D721Med (cell line): ENCODE results near the gene ERCC1.
"Not testable (repeated sequence)": the region's sequence is repeated elsewhere in the genome, so short reads cannot be mapped to it uniquely, and the experiment has no call there.

Experiments used
- DNase-seq: peaks from one replicate; pipeline ENCODE4 v3.0.0; 2011; ENCODE audit warnings: low spot score; ENCODE audit not compliant: insufficient read length
- FAIRE-seq: peaks from 2 replicates; lab custom pipeline; 2011; peaks lifted over from hg19 to GRCh38; lab: Jason Lieb, UNC
- TF ChIP-seq, protein P1 (sequence below): IDR thresholded peaks from 2 replicates; pipeline ENCODE4 v1.5.1; 2012; ENCODE audit warnings: mild to moderate bottlenecking, control low read depth; ENCODE audit not compliant: insufficient read depth; ENCODE audit errors: missing control alignments

Gene ERCC1

DNA sequence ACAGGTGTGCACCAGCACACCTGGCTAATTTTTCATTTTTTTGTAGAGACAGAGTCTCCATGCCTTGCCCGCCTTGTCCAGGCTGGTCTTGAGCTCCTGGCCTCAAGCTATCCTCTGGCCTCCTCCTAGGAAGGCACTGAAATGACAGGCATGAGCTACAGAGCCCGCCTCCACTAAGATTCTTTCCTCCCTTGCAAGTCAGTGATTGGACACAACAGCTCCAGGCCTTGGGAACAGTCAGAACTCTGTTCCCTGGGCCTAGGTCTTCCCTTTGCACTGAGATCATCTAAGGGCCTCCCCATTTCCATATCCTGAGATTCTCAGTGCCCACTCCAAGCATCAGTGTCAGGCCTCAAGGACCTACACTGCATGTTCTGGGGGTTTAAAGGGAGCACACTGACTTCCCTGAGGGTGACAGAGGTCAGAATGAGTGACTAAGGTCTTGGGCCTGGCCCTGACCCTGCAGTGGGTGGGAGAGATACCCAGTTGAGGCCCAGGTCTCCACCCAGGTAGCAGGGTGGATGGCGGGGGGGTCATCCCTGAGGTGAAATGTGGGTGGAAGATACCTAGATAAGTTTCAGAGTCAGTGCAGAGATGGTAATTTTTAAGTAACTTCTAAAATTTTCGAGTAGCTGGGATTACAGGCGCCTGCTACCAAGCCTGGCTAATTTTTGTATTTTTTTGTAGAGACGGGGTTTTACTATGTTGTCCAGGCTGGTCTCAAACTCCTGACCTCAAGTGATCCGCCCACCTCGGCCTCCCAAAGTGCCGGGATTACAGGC is 17.3 kb upstream of the ERCC1 start:
- FAIRE-seq (no peak), DNase-seq (no peak)
- TF ChIP-seq, protein P1, sequence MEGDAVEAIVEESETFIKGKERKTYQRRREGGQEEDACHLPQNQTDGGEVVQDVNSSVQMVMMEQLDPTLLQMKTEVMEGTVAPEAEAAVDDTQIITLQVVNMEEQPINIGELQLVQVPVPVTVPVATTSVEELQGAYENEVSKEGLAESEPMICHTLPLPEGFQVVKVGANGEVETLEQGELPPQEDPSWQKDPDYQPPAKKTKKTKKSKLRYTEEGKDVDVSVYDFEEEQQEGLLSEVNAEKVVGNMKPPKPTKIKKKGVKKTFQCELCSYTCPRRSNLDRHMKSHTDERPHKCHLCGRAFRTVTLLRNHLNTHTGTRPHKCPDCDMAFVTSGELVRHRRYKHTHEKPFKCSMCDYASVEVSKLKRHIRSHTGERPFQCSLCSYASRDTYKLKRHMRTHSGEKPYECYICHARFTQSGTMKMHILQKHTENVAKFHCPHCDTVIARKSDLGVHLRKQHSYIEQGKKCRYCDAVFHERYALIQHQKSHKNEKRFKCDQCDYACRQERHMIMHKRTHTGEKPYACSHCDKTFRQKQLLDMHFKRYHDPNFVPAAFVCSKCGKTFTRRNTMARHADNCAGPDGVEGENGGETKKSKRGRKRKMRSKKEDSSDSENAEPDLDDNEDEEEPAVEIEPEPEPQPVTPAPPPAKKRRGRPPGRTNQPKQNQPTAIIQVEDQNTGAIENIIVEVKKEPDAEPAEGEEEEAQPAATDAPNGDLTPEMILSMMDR: no peak

DNA sequence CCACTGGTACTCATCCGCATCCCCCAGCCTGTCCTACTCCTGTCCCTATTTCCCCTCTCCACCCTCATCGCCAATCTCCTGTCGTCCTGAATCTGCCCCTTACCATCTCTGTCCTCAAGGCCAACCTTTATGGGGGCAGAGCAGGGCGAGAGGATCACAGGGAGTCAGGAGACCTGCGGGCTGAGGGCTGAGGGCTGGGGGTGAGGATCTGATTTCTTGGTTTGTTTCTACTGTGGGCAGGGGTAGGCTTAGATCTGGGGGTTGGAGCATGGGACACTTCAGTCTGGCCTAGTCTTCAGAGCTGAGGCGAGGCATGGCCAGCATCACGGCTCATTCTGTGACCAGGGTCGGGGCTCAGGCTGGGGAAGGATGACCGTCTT is 16.5 kb upstream of the ERCC1 start:
- no peak for DNase-seq
- no peak for FAIRE-seq

DNA sequence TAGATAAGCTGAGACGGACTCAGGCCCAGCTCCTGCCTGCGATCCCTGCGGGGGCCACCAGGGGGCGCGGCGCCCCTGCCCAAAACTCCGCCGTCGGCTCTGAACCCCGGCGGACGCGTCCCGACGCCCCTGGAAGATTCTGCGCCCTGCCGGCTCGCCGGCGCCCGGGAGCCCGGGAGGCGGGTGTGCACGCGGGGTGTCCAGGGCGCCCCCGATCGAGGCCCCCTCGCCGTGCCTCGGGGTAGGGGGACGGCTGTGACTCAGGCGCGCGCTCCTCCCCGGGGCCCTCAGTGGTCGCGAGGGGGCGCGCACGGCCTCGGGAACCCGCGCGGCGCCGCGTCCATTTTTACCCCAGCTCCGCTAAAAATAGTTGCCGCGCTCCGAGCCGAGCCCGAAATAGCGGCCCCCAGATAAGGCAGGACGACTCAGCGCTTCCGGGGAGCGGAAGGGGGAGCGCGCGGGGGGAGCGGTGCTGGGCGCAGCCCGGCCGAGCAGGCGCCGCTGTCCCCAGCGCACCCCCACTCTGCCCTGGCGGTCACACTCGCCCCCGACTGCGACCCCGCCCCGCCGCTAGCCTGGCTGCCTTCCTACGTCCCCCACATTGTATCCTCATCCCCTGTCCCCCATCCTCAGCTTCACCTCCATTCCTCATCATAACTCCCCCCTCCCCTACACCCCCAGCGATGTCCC is 16.0 kb upstream of the ERCC1 start:
- TF ChIP-seq, protein P1: peak; percentile 59
- DNase-seq (peak; percentile 78), FAIRE-seq (no peak)

More for the DNA sequence above, 16.5 kb upstream of the ERCC1 start:
- TF ChIP-seq, protein P1: no peak

DNA sequence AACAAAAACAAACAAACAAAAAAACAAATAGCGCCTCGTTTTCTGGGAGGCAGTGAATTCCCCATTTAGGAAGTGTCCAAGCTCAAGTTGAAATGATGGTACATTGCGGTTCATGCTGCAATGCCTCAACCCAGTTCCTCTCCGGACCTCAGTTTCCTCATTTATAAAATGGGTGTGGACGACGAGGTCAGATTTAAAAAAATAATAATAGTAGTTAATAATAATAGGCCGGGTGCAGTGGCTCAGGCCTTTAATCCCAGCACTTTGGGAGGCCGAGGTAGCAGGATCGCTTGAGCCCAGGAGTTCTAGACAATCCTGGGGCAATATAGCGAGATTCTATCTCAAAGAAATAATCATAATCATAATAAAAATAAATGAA is 15.5 kb upstream of the ERCC1 start:
- no peak for DNase-seq
- no peak for FAIRE-seq
- TF ChIP-seq, protein P1: no peak

DNA sequence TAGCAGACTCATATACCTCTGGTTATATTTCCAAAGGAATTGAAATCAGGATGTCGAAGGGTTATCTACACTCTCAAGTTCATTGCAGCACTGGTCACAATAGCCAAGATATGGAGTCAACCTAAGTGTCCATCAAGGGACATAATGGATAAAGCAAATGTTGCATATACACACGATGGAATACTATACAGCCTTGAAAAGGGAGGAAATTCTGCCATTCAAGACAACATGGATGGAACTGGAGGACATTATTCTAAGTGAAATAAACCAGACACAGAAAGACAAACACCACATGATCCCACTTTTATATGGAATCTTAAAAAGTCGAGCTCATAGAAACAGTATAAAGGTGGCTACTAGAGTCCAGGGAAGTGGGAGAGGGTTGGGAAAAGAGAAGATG is 13.6 kb upstream of the ERCC1 start:
- FAIRE-seq: no peak
- DNase-seq: no peak
- TF ChIP-seq, protein P1: no peak

DNA sequence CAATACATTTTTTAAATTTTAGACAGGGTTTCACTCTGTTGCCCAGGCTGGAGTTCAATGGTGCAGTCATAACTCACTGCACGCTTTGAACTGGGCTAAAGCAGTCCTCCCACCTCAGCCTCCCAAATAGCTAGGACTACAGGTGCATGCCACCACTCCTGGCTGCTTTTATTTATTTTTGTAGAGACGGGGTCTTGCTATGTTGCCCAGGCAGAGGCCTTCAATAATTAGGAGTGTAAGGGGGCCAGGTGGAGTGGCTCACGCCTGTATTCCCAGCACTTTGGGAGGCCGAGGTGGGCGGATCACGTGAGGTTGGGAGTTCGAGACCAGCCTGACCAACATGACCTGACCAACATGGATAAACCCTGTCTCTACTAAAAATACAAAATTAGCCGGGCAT is 8.8 kb upstream of the ERCC1 start:
- not testable (repeated sequence) for FAIRE-seq

DNA sequence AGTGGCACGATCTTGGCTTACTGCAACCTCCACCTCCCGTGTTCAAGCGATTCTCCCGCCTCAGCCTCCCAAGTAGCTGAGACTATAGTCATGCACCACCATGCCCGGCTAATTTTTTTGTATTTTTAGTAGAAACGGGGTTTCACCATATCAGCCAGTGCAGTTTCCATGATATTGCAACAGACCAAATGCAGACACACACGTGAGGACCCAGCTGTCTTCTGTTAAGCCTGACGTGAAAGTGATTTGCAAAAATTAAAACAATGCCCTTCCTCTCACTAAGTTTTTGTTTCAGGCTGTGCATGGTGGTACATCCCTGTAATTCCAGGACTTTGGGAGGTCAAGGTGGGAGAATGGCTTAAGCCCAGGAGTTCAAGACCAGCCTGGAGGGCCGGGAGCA is 7.3 kb upstream of the ERCC1 start:
- DNase-seq, FAIRE-seq: not testable (repeated sequence)

More for the DNA sequence above, 8.8 kb upstream of the ERCC1 start:
- DNase-seq: not testable (repeated sequence)

DNA sequence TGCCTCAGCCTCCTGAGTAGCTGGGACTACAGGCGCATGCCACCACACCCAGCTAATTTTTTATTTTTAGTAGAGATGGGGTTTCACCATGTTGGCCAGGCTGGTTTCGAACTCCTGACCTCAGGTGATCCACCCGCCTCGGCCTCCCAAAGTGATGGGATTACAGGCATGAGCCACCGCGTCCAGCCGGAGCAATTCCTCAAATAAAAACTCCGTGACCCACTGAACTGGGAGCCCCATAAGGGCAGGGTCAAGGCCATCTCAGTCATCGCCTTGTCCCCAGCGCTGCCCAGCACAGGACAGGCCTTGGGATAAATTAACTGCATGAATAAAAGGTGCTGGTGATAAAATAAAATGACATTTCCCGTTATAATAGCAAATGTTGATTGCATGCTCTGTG is 6.2 kb upstream of the ERCC1 start:
- FAIRE-seq, DNase-seq: not testable (repeated sequence)
